T follicular helper cell (primary cell): ENCODE measurements around the gene GUCY2C.
"Not testable (repeated sequence)": the region's sequence is repeated elsewhere in the genome, so short reads cannot be mapped to it uniquely, and the experiment has no call there.

ENCODE experiments used
- DNase-seq: peaks from one replicate; pipeline ENCODE4 v3.0.0-alpha.2; 2020; ENCODE audit warnings: low read depth
- total RNA-seq, 2 experiments: gene quantifications; one replicate each; lab custom pipeline; 2026; lab: John Stamatoyannopoulos, UW

The GUCY2C gene
- total RNA-seq, result 0 reads per million in 2 experiments

GRCh38 chr12:14696265-14696741 is at the start of gene GUCY2C:
TSS of gene GUCY2C (minus strand) at chr12:14696599. CDS start at chr12:14696448, 151 bp downstream.
- DNase-seq, result no peak

GRCh38 chr12:14743061-14743460 is 46.7 kb upstream of the GUCY2C start:
- DNase-seq, result no peak

GRCh38 chr12:14741942-14742341 is 45.5 kb upstream of the GUCY2C start:
- no peak for DNase-seq

GRCh38 chr12:14741153-14741552 is 44.8 kb upstream of the GUCY2C start:
- DNase-seq, result no peak

GRCh38 chr12:14736441-14736840 is 40.0 kb upstream of the GUCY2C start:
- DNase-seq, result not testable (repeated sequence)

GRCh38 chr12:14731821-14732220 is 35.4 kb upstream of the GUCY2C start:
- no peak for DNase-seq

GRCh38 chr12:14729586-14729985 is 33.2 kb upstream of the GUCY2C start:
- no peak for DNase-seq

- DNase-seq, result peak; percentile 42
Observed at GRCh38 chr12:14723763-14724162, 27.4 kb upstream of the GUCY2C start.

GRCh38 chr12:14716848-14717444 is 20.5 kb upstream of the GUCY2C start:
- peak; percentile 25 for DNase-seq

- no peak for DNase-seq
Observed at GRCh38 chr12:14714437-14714836, 18.0 kb upstream of the GUCY2C start.

- no peak for DNase-seq
Observed at GRCh38 chr12:14710632-14711320, 14.4 kb upstream of the GUCY2C start.

- DNase-seq, result no peak
Observed at GRCh38 chr12:14701809-14702568, 5.6 kb upstream of the GUCY2C start.

- no peak for DNase-seq
Observed at GRCh38 chr12:14700935-14701334, 4.5 kb upstream of the GUCY2C start.

- DNase-seq, result no peak
Observed at GRCh38 chr12:14699923-14700322, 3.5 kb upstream of the GUCY2C start.

- no peak for DNase-seq
Observed at GRCh38 chr12:14698555-14698954, 2.2 kb upstream of the GUCY2C start.

GRCh38 chr12:14695715-14696141 is 671 bp downstream of the GUCY2C start:
- DNase-seq, result no peak

GRCh38 chr12:14694970-14695369 is 1.4 kb downstream of the GUCY2C start:
- no peak for DNase-seq

GRCh38 chr12:14694145-14694714 is 2.2 kb downstream of the GUCY2C start:
- DNase-seq, result no peak

GRCh38 chr12:14693116-14693515 is 3.3 kb downstream of the GUCY2C start:
- no peak for DNase-seq

- DNase-seq, result no peak
Observed at GRCh38 chr12:14691560-14691959, 4.8 kb downstream of the GUCY2C start.

GRCh38 chr12:14689996-14690395 is 6.4 kb downstream of the GUCY2C start:
- DNase-seq, result no peak

- no peak for DNase-seq
Observed at GRCh38 chr12:14689144-14689543, 7.3 kb downstream of the GUCY2C start.
